GM23338 (cell line): ENCODE measurements around the gene UBFD1. TPM values are rescaled to one million over a fixed set of nuclear protein-coding genes. Genes with fewer than 3 reads are reported as not detected.

Source experiments
- ATAC-seq: fragments of 200-7000 bp; cut with Tn5 transposase; 3 replicates; pipeline ENCODE4 v1.9.1; 2020
- DNase-seq: peaks from one replicate; pipeline ENCODE4 v3.0.0-alpha.2; 2015; ENCODE audit warnings: low spot score
- H2AFZ ChIP-seq: fragments of 200-600 bp; sonication (generic); 2 replicates; pipeline ENCODE4 v1.8.0; 2016; ENCODE audit warnings: antibody characterized with exemption, mild to moderate bottlenecking, moderate library complexity
- H3F3A ChIP-seq: fragments of 200-600 bp; sonication (generic); replicated peaks from 2 replicates; pipeline ENCODE4 v1.8.0; 2017; ENCODE audit warnings: antibody characterized with exemption, mixed run types, low read depth
- H3K27ac ChIP-seq: fragments of 200-600 bp; sonication (generic); 2 replicates; pipeline ENCODE4 v1.6.1; 2016; ENCODE audit warnings: low read depth
- H3K27me3 ChIP-seq: fragments of 200-600 bp; sonication (generic); 2 replicates; pipeline ENCODE4 v1.8.0; 2016; ENCODE audit warnings: mild to moderate bottlenecking, mixed run types, moderate library complexity; ENCODE audit not compliant: insufficient read depth
- H3K36me3 ChIP-seq: fragments of 200-600 bp; sonication (generic); 2 replicates; pipeline ENCODE4 v1.8.0; 2016; ENCODE audit warnings: mild to moderate bottlenecking; ENCODE audit not compliant: insufficient read depth
- H3K4me1 ChIP-seq: fragments of 200-600 bp; sonication (generic); 2 replicates; pipeline ENCODE4 v1.8.0; 2016; ENCODE audit warnings: mild to moderate bottlenecking, moderate library complexity; ENCODE audit not compliant: insufficient read depth
- H3K4me2 ChIP-seq: fragments of 200-600 bp; sonication (generic); 2 replicates; pipeline ENCODE4 v1.7.1; 2017; ENCODE audit warnings: mixed run types
- H3K4me3 ChIP-seq: fragments of 200-600 bp; sonication (generic); 2 replicates; pipeline ENCODE4 v1.6.1; 2016; ENCODE audit warnings: mixed run types
- H3K79me2 ChIP-seq: fragments of 200-600 bp; sonication (generic); replicated peaks from 2 replicates; pipeline ENCODE4 v1.8.0; 2017; ENCODE audit warnings: mild to moderate bottlenecking; ENCODE audit not compliant: insufficient read depth
- H3K9me2 ChIP-seq: fragments of 200-600 bp; sonication (generic); 2 replicates; pipeline ENCODE4 v1.8.0; 2017; ENCODE audit not compliant: insufficient read depth
- H4K20me1 ChIP-seq: fragments of 200-600 bp; sonication (generic); replicated peaks from 2 replicates; pipeline ENCODE4 v1.8.0; 2017; ENCODE audit warnings: mild to moderate bottlenecking; ENCODE audit not compliant: insufficient read depth
- H3K27ac Mint-ChIP-seq: 2 replicates; pipeline ENCODE4 v1.8.0; 2020; ENCODE audit warnings: inconsistent platforms, mild to moderate bottlenecking, moderate library complexity, mixed read lengths
- H3K27me3 Mint-ChIP-seq: 3 replicates; pipeline ENCODE4 v1.8.0; 2022; ENCODE audit warnings: low read depth, mild to moderate bottlenecking, moderate library complexity, mixed read lengths, inconsistent platforms; ENCODE audit not compliant: insufficient read depth, poor library complexity
- H3K36me3 Mint-ChIP-seq: 3 replicates; pipeline ENCODE4 v1.8.0; 2021; ENCODE audit warnings: low read depth, mild to moderate bottlenecking, inconsistent platforms, moderate library complexity, mixed read lengths
- H3K4me1 Mint-ChIP-seq: 3 replicates; pipeline ENCODE4 v1.8.0; 2020; ENCODE audit warnings: mild to moderate bottlenecking, inconsistent platforms, mixed read lengths
- H3K4me3 Mint-ChIP-seq: 3 replicates; pipeline ENCODE4 v1.8.0; 2021; ENCODE audit warnings: moderate library complexity, mild to moderate bottlenecking, inconsistent platforms, mixed read lengths
- H3K9me3 Mint-ChIP-seq: 3 replicates; pipeline ENCODE4 v1.8.0; 2020; ENCODE audit warnings: moderate library complexity, mild to moderate bottlenecking, inconsistent platforms, mixed read lengths
- EZH2 ChIP-seq: fragments of 200-600 bp; sonication (generic); IDR thresholded peaks from one replicate; pipeline ENCODE4 v1.8.0; 2017; ENCODE audit warnings: antibody characterized with exemption, mild to moderate bottlenecking, low read depth; ENCODE audit not compliant: unreplicated experiment
- JUNB ChIP-seq: IDR thresholded peaks from one replicate; pipeline ENCODE4 v1.6.1; 2016; ENCODE audit warnings: antibody characterized with exemption; ENCODE audit not compliant: unreplicated experiment
- NANOG ChIP-seq: IDR thresholded peaks from 2 replicates; pipeline ENCODE4 v1.6.1; 2016; ENCODE audit warnings: antibody characterized with exemption, borderline replicate concordance
- STAT1 ChIP-seq: IDR thresholded peaks from one replicate; pipeline ENCODE4 v1.6.1; 2016; ENCODE audit warnings: antibody characterized with exemption; ENCODE audit not compliant: unreplicated experiment
- polyA plus RNA-seq: library from polyadenylated mRNA; unstranded; fragments of >200 nt; fragmentation: Nextera tagmentation; extraction: Ambion mirVana; gene quantifications from 2 replicates; pipeline ENCODE4 v1.2.1, GENCODE V29; 2016
- total RNA-seq: library from RNA; depleted of rRNA; stranded (reverse); fragments of >200 nt; shearing (Covaris generic); gene quantifications from 2 replicates; pipeline ENCODE4 v1.2.3, GENCODE V29; 2014
- TF ChIP-seq, protein P1 (sequence below): fragments of 250-450 bp; sonication (Bioruptor Pico); IDR thresholded peaks from 2 replicates; pipeline ENCODE4 v1.5.0; 2020; ENCODE audit warnings: mild to moderate bottlenecking, moderate library complexity
- TF ChIP-seq, protein P2 (sequence below): IDR thresholded peaks from 2 replicates; pipeline ENCODE4 v1.6.1; 2016; ENCODE audit warnings: antibody characterized with exemption

Gene UBFD1
- total and polyA plus RNA-seq, 2 experiments from 2014 or later, result 28.5 to 249 TPM

DNA sequence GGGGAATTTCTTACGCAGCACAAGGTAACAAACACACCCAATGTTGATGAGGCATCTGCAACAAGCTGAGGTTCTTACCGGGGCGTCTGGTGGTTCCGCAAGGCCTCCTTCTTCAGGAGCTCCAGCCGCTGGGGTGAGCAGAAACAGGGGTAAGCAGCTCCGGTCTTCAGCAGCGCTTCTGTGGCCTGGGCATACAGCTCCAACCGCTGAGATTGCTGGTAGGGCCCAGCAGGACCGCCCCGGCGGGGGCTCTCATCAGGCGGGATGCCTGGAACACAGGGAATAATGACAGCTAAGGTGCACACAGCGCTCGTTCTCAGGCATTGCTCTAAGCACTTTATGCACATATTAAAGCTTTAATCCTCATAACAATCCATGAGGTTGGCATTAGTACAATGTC is 13.1 kb upstream of the UBFD1 start (continued):
- no peak for TF ChIP-seq JUNB
- no peak for TF ChIP-seq STAT1
- TF ChIP-seq, protein P1, sequence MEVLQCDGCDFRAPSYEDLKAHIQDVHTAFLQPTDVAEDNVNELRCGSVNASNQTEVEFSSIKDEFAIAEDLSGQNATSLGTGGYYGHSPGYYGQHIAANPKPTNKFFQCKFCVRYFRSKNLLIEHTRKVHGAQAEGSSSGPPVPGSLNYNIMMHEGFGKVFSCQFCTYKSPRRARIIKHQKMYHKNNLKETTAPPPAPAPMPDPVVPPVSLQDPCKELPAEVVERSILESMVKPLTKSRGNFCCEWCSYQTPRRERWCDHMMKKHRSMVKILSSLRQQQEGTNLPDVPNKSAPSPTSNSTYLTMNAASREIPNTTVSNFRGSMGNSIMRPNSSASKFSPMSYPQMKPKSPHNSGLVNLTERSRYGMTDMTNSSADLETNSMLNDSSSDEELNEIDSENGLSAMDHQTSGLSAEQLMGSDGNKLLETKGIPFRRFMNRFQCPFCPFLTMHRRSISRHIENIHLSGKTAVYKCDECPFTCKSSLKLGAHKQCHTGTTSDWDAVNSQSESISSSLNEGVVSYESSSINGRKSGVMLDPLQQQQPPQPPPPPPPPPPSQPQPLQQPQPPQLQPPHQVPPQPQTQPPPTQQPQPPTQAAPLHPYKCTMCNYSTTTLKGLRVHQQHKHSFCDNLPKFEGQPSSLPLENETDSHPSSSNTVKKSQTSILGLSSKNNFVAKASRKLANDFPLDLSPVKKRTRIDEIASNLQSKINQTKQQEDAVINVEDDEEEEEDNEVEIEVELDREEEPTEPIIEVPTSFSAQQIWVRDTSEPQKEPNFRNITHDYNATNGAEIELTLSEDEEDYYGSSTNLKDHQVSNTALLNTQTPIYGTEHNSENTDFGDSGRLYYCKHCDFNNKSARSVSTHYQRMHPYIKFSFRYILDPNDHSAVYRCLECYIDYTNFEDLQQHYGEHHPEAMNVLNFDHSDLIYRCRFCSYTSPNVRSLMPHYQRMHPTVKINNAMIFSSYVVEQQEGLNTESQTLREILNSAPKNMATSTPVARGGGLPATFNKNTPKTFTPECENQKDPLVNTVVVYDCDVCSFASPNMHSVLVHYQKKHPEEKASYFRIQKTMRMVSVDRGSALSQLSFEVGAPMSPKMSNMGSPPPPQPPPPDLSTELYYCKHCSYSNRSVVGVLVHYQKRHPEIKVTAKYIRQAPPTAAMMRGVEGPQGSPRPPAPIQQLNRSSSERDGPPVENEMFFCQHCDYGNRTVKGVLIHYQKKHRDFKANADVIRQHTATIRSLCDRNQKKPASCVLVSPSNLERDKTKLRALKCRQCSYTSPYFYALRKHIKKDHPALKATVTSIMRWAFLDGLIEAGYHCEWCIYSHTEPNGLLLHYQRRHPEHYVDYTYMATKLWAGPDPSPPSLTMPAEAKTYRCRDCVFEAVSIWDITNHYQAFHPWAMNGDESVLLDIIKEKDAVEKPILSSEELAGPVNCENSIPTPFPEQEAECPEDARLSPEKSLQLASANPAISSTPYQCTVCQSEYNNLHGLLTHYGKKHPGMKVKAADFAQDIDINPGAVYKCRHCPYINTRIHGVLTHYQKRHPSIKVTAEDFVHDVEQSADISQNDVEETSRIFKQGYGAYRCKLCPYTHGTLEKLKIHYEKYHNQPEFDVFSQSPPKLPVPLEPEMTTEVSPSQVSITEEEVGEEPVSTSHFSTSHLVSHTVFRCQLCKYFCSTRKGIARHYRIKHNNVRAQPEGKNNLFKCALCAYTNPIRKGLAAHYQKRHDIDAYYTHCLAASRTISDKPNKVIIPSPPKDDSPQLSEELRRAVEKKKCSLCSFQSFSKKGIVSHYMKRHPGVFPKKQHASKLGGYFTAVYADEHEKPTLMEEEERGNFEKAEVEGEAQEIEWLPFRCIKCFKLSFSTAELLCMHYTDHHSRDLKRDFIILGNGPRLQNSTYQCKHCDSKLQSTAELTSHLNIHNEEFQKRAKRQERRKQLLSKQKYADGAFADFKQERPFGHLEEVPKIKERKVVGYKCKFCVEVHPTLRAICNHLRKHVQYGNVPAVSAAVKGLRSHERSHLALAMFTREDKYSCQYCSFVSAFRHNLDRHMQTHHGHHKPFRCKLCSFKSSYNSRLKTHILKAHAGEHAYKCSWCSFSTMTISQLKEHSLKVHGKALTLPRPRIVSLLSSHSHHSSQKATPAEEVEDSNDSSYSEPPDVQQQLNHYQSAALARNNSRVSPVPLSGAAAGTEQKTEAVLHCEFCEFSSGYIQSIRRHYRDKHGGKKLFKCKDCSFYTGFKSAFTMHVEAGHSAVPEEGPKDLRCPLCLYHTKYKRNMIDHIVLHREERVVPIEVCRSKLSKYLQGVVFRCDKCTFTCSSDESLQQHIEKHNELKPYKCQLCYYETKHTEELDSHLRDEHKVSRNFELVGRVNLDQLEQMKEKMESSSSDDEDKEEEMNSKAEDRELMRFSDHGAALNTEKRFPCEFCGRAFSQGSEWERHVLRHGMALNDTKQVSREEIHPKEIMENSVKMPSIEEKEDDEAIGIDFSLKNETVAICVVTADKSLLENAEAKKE (CRISPR knock-in tag), result no peak
- TF ChIP-seq EZH2, result no peak

DNA sequence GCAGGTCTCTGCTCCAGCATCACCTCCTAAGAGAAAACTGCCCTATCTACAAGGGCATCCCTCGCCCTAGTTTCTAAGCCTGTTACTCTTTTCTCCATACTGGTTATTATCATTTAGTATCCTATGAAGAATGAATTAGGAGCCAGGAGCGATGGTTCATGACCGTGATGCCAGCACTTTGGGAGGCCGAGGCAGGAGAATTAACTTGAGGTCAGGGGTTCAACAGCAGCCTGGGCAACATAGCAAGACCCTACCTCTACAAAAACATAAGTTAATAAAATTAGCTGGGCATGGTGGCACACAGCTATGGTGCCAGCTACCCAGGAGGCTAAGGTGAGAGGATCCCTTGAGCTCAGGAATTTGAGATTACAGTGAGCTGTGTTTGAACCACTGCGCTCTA is 7.6 kb upstream of the UBFD1 start:
- ATAC-seq (no peak), DNase-seq (no peak)
- no peaks in the 10 kb centered on the region for H3K9me2 ChIP-seq
- H3K27ac ChIP-seq, result no peak overlapping the region
- Mint-ChIP-seq H3K4me3 (no peak overlapping the region), H3K36me3 (peaks cover 71% of the 10 kb centered on the region), H3K27me3 (peaks cover 1% of the 10 kb centered on the region), H3K9me3 (no peaks in the 10 kb centered on the region), H3K27ac (no peak overlapping the region), H3K4me1 (no peaks in the 10 kb centered on the region)
- TF ChIP-seq, protein P2, sequence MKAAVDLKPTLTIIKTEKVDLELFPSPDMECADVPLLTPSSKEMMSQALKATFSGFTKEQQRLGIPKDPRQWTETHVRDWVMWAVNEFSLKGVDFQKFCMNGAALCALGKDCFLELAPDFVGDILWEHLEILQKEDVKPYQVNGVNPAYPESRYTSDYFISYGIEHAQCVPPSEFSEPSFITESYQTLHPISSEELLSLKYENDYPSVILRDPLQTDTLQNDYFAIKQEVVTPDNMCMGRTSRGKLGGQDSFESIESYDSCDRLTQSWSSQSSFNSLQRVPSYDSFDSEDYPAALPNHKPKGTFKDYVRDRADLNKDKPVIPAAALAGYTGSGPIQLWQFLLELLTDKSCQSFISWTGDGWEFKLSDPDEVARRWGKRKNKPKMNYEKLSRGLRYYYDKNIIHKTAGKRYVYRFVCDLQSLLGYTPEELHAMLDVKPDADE, result no peak
- TF ChIP-seq NANOG, result no peak
- H3K4me3 ChIP-seq, result no peak overlapping the region
- H4K20me1 ChIP-seq, result peaks cover 31% of the 10 kb centered on the region
- no peaks in the 10 kb centered on the region for H3K4me1 ChIP-seq
- peaks cover 23% of the 10 kb centered on the region for H3K36me3 ChIP-seq
- H3K79me2 ChIP-seq, result peaks cover 15% of the 10 kb centered on the region
- no peak overlapping the region for H3K4me2 ChIP-seq
- no peak overlapping the region for H2AFZ ChIP-seq
- no peaks in the 10 kb centered on the region for H3F3A ChIP-seq
- H3K27me3 ChIP-seq, result no peaks in the 10 kb centered on the region
